COLO668 (cell line): ENCODE results near the gene RANBP3.
"Not testable (repeated sequence)": the region's sequence is repeated elsewhere in the genome, so short reads cannot be mapped to it uniquely, and the experiment has no call there.

Experiments used
- DNase-seq: peaks from one replicate; lab custom pipeline; 2025; ENCODE audit not compliant: unreplicated experiment; lab: John Stamatoyannopoulos, UW

Gene RANBP3

GRCh38 chr19:5967994-5968430, 9.9 kb downstream of the RANBP3 start:
- peak; percentile 63 for DNase-seq

GRCh38 chr19:5967571-5967970, 10.4 kb downstream of the RANBP3 start:
- DNase-seq, result no peak

GRCh38 chr19:5966941-5967340, 11.0 kb downstream of the RANBP3 start:
- no peak for DNase-seq

GRCh38 chr19:5966215-5966614, 11.7 kb downstream of the RANBP3 start:
- DNase-seq, result no peak

GRCh38 chr19:5964816-5965565, 12.9 kb downstream of the RANBP3 start:
- no peak for DNase-seq

GRCh38 chr19:5963855-5964254, 14.1 kb downstream of the RANBP3 start:
- no peak for DNase-seq

- DNase-seq, result not testable (repeated sequence)
Observed at GRCh38 chr19:5963259-5963658, 14.7 kb downstream of the RANBP3 start.

- DNase-seq, result peak; percentile 93
Observed at GRCh38 chr19:5961969-5962945, 15.7 kb downstream of the RANBP3 start.

- DNase-seq, result not testable (repeated sequence)
Observed at GRCh38 chr19:5961641-5961968, 16.3 kb downstream of the RANBP3 start.

GRCh38 chr19:5960005-5961001, 17.6 kb downstream of the RANBP3 start:
- DNase-seq, result peak; percentile 61

- DNase-seq, result no peak
Observed at GRCh38 chr19:5959260-5960004, 18.5 kb downstream of the RANBP3 start.

GRCh38 chr19:5958851-5959122, 19.2 kb downstream of the RANBP3 start:
- no peak for DNase-seq

- DNase-seq, result no peak
Observed at GRCh38 chr19:5958074-5958850, 19.7 kb downstream of the RANBP3 start.

- peak; percentile 49 for DNase-seq
Observed at GRCh38 chr19:5957170-5957569, 20.8 kb downstream of the RANBP3 start.

GRCh38 chr19:5956728-5957127, 21.2 kb downstream of the RANBP3 start:
- DNase-seq, result no peak

GRCh38 chr19:5956323-5956722, 21.6 kb downstream of the RANBP3 start:
- DNase-seq, result no peak

- DNase-seq, result no peak
Observed at GRCh38 chr19:5955636-5955935, 22.4 kb downstream of the RANBP3 start.

GRCh38 chr19:5954293-5954692, 23.6 kb downstream of the RANBP3 start:
- DNase-seq, result no peak

- no peak for DNase-seq
Observed at GRCh38 chr19:5953680-5954213, 24.2 kb downstream of the RANBP3 start.
